Measurements from ENCODE around the gene TRIO.
"Not testable (repeated sequence)": the region's sequence is repeated elsewhere in the genome, so short reads cannot be mapped to it uniquely, and the experiment has no call there.

- not testable (repeated sequence) for TF ChIP-seq CTCF (IDR thresholded peaks at IDR 0.05 in 2 of 3, conservative IDR thresholded peaks at IDR 0.05 in 1 of 3; ENCODE audit: control insufficient read depth in 2 of 3, extremely low read depth in 1 of 3, insufficient read depth in 1 of 3, low read depth in 3 of 3, low read length in 3 of 3); RAD21 (IDR thresholded peaks at IDR 0.05; ENCODE audit: insufficient read depth, low read depth, low read length); SIN3A (IDR thresholded peaks at IDR 0.05; ENCODE audit: low read depth, low read length); POLR2AphosphoS5 (IDR thresholded peaks at IDR 0.05; ENCODE audit: low read length); HDAC2 (IDR thresholded peaks at IDR 0.05); ATF3 (IDR thresholded peaks at IDR 0.05; ENCODE audit: borderline replicate concordance, extremely low read depth, low read depth, low read length); ZSCAN29 (IDR thresholded peaks at IDR 0.05); USF2 (IDR thresholded peaks at IDR 0.05; ENCODE audit: borderline replicate concordance, low read depth, low read length); ZNF384 (IDR thresholded peaks at IDR 0.05; ENCODE audit: borderline replicate concordance, low read depth, low read length); CHD1 (IDR thresholded peaks at IDR 0.05; ENCODE audit: low read depth, low read length); BCL11A (IDR thresholded peaks at IDR 0.05; ENCODE audit: low read depth, low read length); REST (IDR thresholded peaks at IDR 0.05; ENCODE audit: low read depth, low read length); MTA2 (IDR thresholded peaks at IDR 0.05; ENCODE audit: low read depth)
Observed at GRCh38 chr5:14097380-14097779, 45.8 kb upstream of the TRIO start.
